Measurements from ENCODE around the gene MYH13. TPM values are rescaled to one million over a fixed set of nuclear protein-coding genes. Genes with fewer than 3 reads are reported as not detected.

Gene MYH13
- under 1 TPM in 1 of 5 donors, not detected in 4; 0.05 TPM for polyA plus RNA-seq (ENCODE audit: insufficient read depth in 1 of 5, insufficient read length in 5 of 5, low replicate concordance in 1 of 5)
- long read RNA-seq, donor 1, result 0 reads
- long read RNA-seq, donor 2, result 0 reads
- long read RNA-seq, donor 3, result 0 reads
- long read RNA-seq, donor 4, result 0 reads
- long read RNA-seq, donor 5, result 0 reads
- long read RNA-seq, donor 6, result 0 reads
- long read RNA-seq, donor 7, result 0 reads
- long read RNA-seq, donor 8, result 0 reads

- no peak for DNase-seq
Observed at GRCh38 chr17:10372906-10373305, at the start of gene MYH13. Gene MYH13 (minus strand): TSS chr17:10373006. CDS start chr17:10364530, 8,476 bp downstream.

GRCh38 chr17:10421900-10422542, 49.2 kb upstream of the MYH13 start, which contains the start of gene MYH8:
Gene MYH8 (minus strand): TSS chr17:10421950. CDS start chr17:10420227, 1,723 bp downstream.
- DNase-seq, result no peak

GRCh38 chr17:10421211-10421610, 48.4 kb upstream of the MYH13 start:
- no peak for DNase-seq

- no peak for DNase-seq
Observed at GRCh38 chr17:10420811-10421210, 48.0 kb upstream of the MYH13 start.

- DNase-seq, result no peak
Observed at GRCh38 chr17:10417431-10417830, 44.6 kb upstream of the MYH13 start.

DNA sequence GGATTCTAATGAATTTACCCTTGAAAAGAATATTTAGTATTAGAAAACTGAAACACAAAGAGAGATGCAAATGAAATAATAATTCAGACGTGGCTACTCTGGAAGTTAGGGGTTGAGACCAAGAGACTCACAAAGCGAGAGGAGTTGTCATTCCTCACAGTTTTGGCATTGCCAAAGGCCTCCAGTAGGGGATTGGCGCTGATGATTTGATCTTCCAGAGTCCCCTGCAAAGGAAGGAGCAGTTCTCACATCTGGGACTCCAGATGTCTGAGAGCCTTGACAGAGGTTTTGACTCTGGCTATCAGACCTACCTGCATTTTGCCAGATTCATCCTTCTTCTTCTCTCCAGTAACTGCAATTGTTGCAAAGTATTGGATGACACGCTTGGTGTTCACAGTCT, 42.4 kb upstream of the MYH13 start:
- DNase-seq, result no peak

DNA sequence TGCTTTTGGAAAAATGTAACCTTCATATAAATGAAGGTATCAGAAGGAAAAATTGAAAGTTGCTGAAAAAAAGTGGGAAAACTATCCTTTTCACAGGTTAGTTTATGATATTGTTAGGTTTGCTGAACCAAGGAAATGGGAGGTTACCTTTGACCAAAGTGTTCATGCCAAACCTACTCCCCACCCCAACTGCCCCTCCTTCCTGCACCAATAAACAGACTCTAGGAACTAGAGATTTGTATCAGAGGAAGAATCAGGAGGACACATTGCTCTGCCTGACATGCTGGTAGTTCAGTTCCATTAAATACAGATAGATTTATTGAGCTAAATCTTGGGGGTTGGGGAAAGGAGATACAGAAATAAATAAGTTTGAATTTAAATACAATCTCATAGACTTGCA, 30.8 kb upstream of the MYH13 start:
- no peak for DNase-seq

DNA sequence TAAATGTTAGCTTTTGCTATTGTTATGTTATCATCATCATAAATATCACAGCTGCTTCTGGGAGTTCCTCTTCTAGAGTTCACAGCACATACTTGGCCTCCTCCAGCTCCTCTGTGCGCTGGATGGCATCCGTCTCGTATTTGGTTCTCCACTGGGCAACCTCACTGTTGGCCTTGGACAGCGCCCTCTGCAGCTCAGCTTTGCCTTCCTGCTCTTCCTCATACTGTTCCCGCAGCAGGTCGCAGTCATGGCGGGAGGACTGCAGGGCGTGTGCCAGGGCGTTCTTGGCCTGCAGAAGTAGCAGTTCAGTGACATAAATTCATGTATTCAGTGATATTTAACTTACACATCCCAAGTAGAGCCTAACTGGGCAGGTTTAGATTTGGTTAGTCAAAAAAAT, 25.5 kb upstream of the MYH13 start:
- no peak for DNase-seq

GRCh38 chr17:10396524-10397163, 23.8 kb upstream of the MYH13 start:
- DNase-seq, result no peak

DNA sequence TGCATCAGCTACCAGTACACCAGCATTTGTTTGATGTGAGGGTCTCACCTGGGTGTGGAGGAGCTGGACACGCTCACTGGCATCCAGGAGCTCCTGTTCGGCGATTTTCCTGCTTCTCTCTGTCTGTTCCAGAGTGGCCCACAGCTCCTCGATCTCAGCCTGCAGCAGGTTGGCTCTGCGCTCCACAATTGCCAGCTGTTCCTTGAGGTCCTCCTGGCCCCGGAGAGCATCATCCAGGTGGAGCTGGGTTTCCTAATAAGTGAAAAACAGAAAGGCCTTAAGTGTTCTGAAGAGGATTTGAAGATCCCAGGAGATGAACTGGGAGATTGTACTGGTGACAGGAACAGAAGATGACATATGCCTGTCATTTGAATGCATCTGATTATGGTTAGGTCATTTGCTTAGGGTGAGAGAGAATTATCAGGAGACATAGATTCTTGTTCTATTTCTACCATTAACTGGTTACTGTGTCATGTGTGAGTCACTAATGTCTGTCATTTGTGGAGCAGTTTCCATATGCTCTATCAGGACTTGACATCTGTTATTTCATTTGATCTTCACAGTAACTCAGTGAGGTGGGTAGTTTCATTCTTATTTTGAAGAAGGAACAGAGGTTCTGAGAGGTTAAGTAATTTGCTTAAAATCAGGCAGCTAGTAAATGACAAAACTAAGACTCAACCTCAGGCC, 21.5 kb upstream of the MYH13 start:
- no peak for DNase-seq

GRCh38 chr17:10392880-10393279, 20.1 kb upstream of the MYH13 start:
- no peak for DNase-seq

- DNase-seq, result no peak
Observed at GRCh38 chr17:10385871-10386270, 13.1 kb upstream of the MYH13 start.

DNA sequence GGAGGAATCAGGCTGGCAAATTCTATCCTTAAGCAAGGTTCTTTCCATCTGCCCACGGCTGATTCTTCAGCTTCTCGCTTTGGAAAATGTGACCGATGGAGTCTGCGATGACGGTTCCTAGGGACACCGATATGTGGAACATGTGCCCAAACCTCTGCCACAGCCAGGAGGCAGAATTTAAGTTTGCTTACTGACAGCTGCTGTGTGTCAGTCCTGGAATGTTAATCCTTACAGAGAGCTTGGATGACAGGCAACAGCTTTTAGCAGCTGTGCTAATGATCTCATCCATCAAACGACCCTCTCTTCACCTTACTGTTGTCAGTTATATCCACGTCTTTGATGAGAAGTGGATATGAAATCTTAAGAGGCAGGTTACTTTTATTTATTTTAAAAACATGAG, 11.4 kb upstream of the MYH13 start:
- DNase-seq, result no peak

GRCh38 chr17:10380631-10381408, 8.0 kb upstream of the MYH13 start:
- DNase-seq, result no peak

DNA sequence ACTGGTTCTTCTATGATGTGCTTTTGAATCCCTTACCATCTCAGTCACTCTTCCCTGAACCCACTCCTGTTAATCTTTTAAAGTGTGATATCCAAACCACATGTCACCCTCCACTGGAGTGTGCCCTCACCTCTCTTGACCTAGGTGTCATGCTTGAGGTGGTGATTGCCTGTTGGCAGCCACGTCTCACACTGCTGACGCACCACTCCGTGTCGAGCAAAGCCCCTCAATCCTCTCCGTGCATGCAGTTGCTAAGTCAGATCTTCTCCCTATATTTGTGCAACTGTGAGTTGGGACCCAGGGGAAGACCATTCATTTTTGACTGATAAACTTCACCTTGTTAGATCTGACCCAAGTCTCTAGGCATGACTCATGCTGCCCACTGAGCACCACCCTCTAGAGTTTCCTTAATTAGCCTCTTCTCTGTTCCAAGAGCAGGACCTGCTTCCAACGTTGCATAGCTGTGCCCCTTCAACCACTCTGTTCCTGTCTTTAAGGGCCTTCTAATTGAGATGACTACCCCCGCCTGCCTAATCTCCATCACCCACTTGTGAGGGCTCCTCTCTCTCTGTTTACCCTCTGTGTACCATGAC, 2.7 kb downstream of the MYH13 start:
- no peak for DNase-seq

DNA sequence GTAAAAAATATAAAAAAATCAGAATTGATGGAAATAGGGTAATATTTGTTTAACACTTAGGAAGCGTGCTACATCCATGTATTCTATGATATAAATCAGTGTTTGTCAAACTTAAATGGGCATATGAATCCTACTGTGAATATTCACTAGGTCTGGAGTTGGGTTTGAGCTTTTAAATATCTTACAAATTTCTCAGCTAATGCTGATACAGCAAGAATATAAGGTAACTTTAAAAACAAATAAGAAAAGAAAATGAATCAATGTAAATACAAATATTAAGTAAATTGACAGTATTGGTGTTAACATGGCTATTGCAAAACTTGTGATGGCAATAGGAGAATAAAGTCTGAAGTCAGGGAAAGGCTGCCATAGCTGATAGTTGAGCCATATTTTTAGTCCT, 3.6 kb downstream of the MYH13 start:
- no peak for DNase-seq

GRCh38 chr17:10368561-10368960, 4.2 kb downstream of the MYH13 start:
- no peak for DNase-seq

- no peak for DNase-seq
Observed at GRCh38 chr17:10360578-10360977, 12.2 kb downstream of the MYH13 start.

DNA sequence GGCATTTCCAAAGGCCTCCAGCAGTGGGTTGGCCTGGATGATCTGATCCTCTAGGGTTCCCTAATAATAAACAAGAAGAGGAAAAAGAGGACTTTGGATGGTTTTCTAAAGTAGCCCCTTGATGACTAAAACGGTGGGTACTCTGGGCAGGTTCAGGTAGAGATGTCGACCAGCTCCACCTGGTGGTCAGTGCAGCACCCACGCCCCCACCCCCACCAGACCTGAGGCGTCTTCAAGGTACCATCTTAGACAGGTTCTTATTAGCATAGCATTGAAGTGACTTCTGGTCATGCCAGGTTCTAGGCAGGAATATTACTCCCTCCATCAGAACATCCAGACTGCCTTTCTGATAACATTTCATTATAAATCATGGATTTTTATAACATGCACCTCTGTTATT, 15.0 kb downstream of the MYH13 start:
- no peak for DNase-seq

- no peak for DNase-seq
Observed at GRCh38 chr17:10354651-10355050, 18.2 kb downstream of the MYH13 start.

GRCh38 chr17:10352893-10353292, 19.9 kb downstream of the MYH13 start:
- no peak for DNase-seq

Measured in right lung (tissue), 10 donors.